ENCODE results near the gene MASP2.

Gene MASP2

GRCh38 chr1:10987840-10988417 lies 59.1 kb downstream of the MASP2 start:
- DNase-seq = no peak

- no peak for DNase-seq
These were observed 60.5 kb downstream of the MASP2 start for GRCh38 chr1:10986525-10986890.

- no peak for DNase-seq
These were observed 66.0 kb downstream of the MASP2 start for GRCh38 chr1:10980841-10981727.

- DNase-seq = no peak
These were observed 66.9 kb downstream of the MASP2 start for GRCh38 chr1:10980094-10980577.

- no peak for DNase-seq
These were observed 67.5 kb downstream of the MASP2 start for GRCh38 chr1:10979483-10979920.

GRCh38 chr1:10978719-10979118 lies 68.3 kb downstream of the MASP2 start:
- no peak for DNase-seq
